Activated CD4-positive, alpha-beta T cell treated with anti-CD3 and anti-CD28 coated beads, Interleukin-10, Interleukin-2, amounts not matched to agents 100 ng/mL and 50 ng/mL, durations not matched to agents 16 hours and 8 hours (primary cell): ENCODE data around the gene C15orf62.

Experiments used
- DNase-seq: peaks from one replicate; pipeline ENCODE4 v3.0.0-alpha.2; 2020

Gene C15orf62

GRCh38 chr15:40785164-40785563 lies 15.4 kb downstream of the C15orf62 start:
- no peak for DNase-seq

GRCh38 chr15:40785814-40786213 lies 16.0 kb downstream of the C15orf62 start:
- no peak for DNase-seq

- peak; percentile 50 for DNase-seq
Observed at GRCh38 chr15:40787344-40787841, 17.6 kb downstream of the C15orf62 start.

GRCh38 chr15:40787991-40788390 lies 18.2 kb downstream of the C15orf62 start:
- DNase-seq, result no peak

GRCh38 chr15:40789119-40789518 lies 19.3 kb downstream of the C15orf62 start:
- DNase-seq, result no peak

GRCh38 chr15:40789999-40790398 lies 20.2 kb downstream of the C15orf62 start:
- no peak for DNase-seq

GRCh38 chr15:40790718-40791117 lies 20.9 kb downstream of the C15orf62 start:
- DNase-seq, result no peak

- DNase-seq, result no peak
Observed at GRCh38 chr15:40792394-40792793, 22.6 kb downstream of the C15orf62 start.

- DNase-seq, result peak; percentile 76
Observed at GRCh38 chr15:40793216-40793989, 23.6 kb downstream of the C15orf62 start.

- no peak for DNase-seq
Observed at GRCh38 chr15:40796041-40796440, 26.3 kb downstream of the C15orf62 start.

- no peak for DNase-seq
Observed at GRCh38 chr15:40796512-40796911, 26.7 kb downstream of the C15orf62 start.

GRCh38 chr15:40799523-40799922 lies 29.7 kb downstream of the C15orf62 start:
- DNase-seq, result no peak

GRCh38 chr15:40803076-40803475 lies 33.3 kb downstream of the C15orf62 start:
- no peak for DNase-seq

GRCh38 chr15:40803688-40804087 lies 33.9 kb downstream of the C15orf62 start:
- DNase-seq, result no peak

- DNase-seq, result no peak
Observed at GRCh38 chr15:40806672-40807027, 36.9 kb downstream of the C15orf62 start.

GRCh38 chr15:40807028-40807887 lies 37.5 kb downstream of the C15orf62 start, which contains the start of the genes DNAJC17 and ZFYVE19:
Gene DNAJC17, minus strand, starts transcription at chr15:40807473. Its CDS starts 27 bp downstream, at chr15:40807446.
Gene ZFYVE19, plus strand, starts transcription at chr15:40807089. Its CDS starts 501 bp downstream, at chr15:40807590.
- peak; percentile 98 for DNase-seq

GRCh38 chr15:40807888-40808461 lies 38.2 kb downstream of the C15orf62 start:
- DNase-seq, result no peak

GRCh38 chr15:40808861-40809450 lies 39.2 kb downstream of the C15orf62 start:
- DNase-seq, result no peak

GRCh38 chr15:40812721-40813425 lies 43.1 kb downstream of the C15orf62 start:
- DNase-seq, result no peak

- no peak for DNase-seq
Observed at GRCh38 chr15:40815042-40815698, 45.4 kb downstream of the C15orf62 start.

GRCh38 chr15:40819048-40819447 lies 49.3 kb downstream of the C15orf62 start:
- DNase-seq, result no peak

- DNase-seq, result no peak
Observed at GRCh38 chr15:40821195-40821594, 51.4 kb downstream of the C15orf62 start.
